Nephron (organoid): ENCODE data around the gene KRTAP15-1.
A peak's percentile ranks its signal among the peaks of the same experiment; 100 is the strongest.

Experiments
- H3K27ac Mint-ChIP-seq, 3 experiments: 2 replicates each; pipeline ENCODE4 v1.8.0; 2020; ENCODE audit warnings: mixed read lengths in 3 of 3, mild to moderate bottlenecking in 2 of 3, moderate library complexity in 1 of 3
- H3K27me3 Mint-ChIP-seq: 2 replicates; pipeline ENCODE4 v1.8.0; 2021; ENCODE audit warnings: low read depth, mild to moderate bottlenecking, moderate library complexity, mixed read lengths
- H3K36me3 Mint-ChIP-seq: 2 replicates; pipeline ENCODE4 v1.8.0; 2020; ENCODE audit warnings: low read depth, mixed read lengths
- H3K4me1 Mint-ChIP-seq: 2 replicates; pipeline ENCODE4 v1.8.0; 2020; ENCODE audit warnings: mixed read lengths
- H3K4me3 Mint-ChIP-seq, 3 experiments: 2 replicates each; pipeline ENCODE4 v1.8.0; 2020; ENCODE audit warnings: mild to moderate bottlenecking in 3 of 3, mixed read lengths in 3 of 3, moderate library complexity in 2 of 3
- H3K9me3 Mint-ChIP-seq: 2 replicates; pipeline ENCODE4 v1.8.0; 2020; ENCODE audit warnings: mixed read lengths
- TF ChIP-seq, protein P1 (sequence below), 3 experiments: fragments of 200-600 bp; sonication (generic); IDR thresholded peaks; one replicate each; pipeline ENCODE4 v1.5.0; 2021; ENCODE audit warnings: antibody characterized with exemption in 3 of 3; ENCODE audit not compliant: unreplicated experiment in 3 of 3

KRTAP15-1 gene

DNA sequence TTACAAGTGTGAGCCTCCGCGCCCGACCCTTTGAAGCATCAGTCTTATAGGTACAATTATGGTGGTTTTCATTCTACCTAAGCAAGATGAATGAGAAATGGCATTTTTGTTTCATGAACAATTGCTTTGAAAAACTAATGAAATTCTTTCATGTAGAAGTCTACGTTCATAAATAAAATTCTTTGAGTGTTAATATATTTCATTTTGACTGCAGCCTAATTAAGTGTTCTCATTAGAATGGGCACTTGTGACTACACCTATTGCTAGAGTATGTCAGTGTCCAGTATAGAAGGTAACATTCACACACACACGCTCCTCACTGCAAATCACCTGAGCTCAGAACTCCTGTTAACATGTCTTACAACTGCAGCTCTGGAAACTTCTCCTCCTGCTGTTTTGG is at the start of gene KRTAP15-1:
Gene KRTAP15-1, plus strand, starts transcription at position 301 of the 400 bp plus-strand sequence. Its CDS starts 53 bp downstream, at position 354.
- Mint-ChIP-seq H3K4me1 (no peaks in the 10 kb centered on the region), H3K27me3 (no peaks in the 10 kb centered on the region), H3K9me3 (no peaks in the 10 kb centered on the region)

GRCh38 chr21:30391492-30392025 is 48.5 kb upstream of the KRTAP15-1 start:
- H3K27me3 Mint-ChIP-seq = no peaks in the 10 kb centered on the region
- H3K4me1 Mint-ChIP-seq = no peaks in the 10 kb centered on the region
- no peak overlapping the region for H3K27ac Mint-ChIP-seq
- peaks cover 2% of the 10 kb centered on the region for H3K9me3 Mint-ChIP-seq
- H3K4me3 Mint-ChIP-seq = no peak overlapping the region
- H3K36me3 Mint-ChIP-seq = no peaks in the 10 kb centered on the region
- TF ChIP-seq, protein P1, sequence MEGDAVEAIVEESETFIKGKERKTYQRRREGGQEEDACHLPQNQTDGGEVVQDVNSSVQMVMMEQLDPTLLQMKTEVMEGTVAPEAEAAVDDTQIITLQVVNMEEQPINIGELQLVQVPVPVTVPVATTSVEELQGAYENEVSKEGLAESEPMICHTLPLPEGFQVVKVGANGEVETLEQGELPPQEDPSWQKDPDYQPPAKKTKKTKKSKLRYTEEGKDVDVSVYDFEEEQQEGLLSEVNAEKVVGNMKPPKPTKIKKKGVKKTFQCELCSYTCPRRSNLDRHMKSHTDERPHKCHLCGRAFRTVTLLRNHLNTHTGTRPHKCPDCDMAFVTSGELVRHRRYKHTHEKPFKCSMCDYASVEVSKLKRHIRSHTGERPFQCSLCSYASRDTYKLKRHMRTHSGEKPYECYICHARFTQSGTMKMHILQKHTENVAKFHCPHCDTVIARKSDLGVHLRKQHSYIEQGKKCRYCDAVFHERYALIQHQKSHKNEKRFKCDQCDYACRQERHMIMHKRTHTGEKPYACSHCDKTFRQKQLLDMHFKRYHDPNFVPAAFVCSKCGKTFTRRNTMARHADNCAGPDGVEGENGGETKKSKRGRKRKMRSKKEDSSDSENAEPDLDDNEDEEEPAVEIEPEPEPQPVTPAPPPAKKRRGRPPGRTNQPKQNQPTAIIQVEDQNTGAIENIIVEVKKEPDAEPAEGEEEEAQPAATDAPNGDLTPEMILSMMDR (IDR thresholded peaks at IDR 0.05; ENCODE audit: unreplicated experiment in 3 of 3) = no peak

More for the DNA sequence above, at the start of gene KRTAP15-1:
- H3K27ac Mint-ChIP-seq = no peak within 1 kb of the TSS
- H3K4me3 Mint-ChIP-seq = no peak within 1 kb of the TSS
- no peaks in the 10 kb centered on the region for H3K36me3 Mint-ChIP-seq
- TF ChIP-seq, protein P1 (IDR thresholded peaks at IDR 0.05; ENCODE audit: unreplicated experiment in 3 of 3) = no peak

GRCh38 chr21:30395731-30396130 is 44.3 kb upstream of the KRTAP15-1 start, which contains the start of gene KRTAP13-1:
Gene KRTAP13-1 (plus strand): TSS chr21:30396031. CDS start chr21:30396087, 56 bp downstream.
- no peaks in the 10 kb centered on the region for H3K4me1 Mint-ChIP-seq
- no peaks in the 10 kb centered on the region for H3K27me3 Mint-ChIP-seq
- H3K36me3 Mint-ChIP-seq = no peaks in the 10 kb centered on the region
- TF ChIP-seq, protein P1 (IDR thresholded peaks at IDR 0.05; ENCODE audit: unreplicated experiment in 3 of 3) = no peak
- peak within 1 kb of the TSS in 1 of 3 experiments; percentile 29 for H3K27ac Mint-ChIP-seq
- H3K4me3 Mint-ChIP-seq = no peak within 1 kb of the TSS
- peaks cover 2% of the 10 kb centered on the region for H3K9me3 Mint-ChIP-seq

DNA sequence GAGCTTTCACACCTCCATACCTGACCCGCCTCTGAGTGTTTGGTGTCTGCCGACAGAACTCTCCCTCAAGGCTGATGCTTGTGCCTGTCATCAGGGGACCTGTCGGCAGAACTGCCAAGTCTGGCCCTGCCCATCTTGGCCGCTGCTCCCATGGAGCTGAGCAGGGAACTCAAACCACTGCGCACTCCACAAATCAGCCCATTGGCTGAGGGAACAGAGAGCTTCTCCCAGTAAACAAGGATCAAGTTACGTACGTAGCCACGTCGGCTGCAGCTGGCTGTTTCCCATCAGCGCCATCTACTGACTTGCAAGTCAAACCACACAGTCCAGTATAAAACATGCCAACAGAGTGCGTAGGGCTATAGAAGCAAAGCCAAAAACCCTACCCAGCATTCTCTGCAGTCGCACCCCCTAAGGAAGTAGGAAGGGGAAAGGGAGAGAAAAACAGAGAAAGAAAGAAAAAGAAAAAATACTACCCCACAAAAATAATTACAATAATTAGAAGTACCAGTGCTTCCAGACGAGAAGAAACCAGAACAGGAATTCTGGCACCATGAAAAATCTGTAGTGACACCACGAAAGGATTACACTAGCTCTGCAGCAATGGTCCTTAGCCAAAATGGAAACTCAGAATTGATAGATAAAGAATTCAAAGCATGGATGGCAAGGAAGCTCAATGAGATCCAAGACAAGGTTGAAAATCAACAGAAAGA is 31.1 kb upstream of the KRTAP15-1 start:
- no peak overlapping the region for H3K27ac Mint-ChIP-seq
- H3K36me3 Mint-ChIP-seq = peaks cover 8% of the 10 kb centered on the region
- TF ChIP-seq, protein P1 (IDR thresholded peaks at IDR 0.05; ENCODE audit: unreplicated experiment in 3 of 3) = peak; percentile 11 to 36 (median 17)
- H3K4me1 Mint-ChIP-seq = no peaks in the 10 kb centered on the region
- peak overlapping the region; percentile 30 to 56 (median 48) for H3K4me3 Mint-ChIP-seq
- no peaks in the 10 kb centered on the region for H3K27me3 Mint-ChIP-seq
- H3K9me3 Mint-ChIP-seq = peaks cover 18% of the 10 kb centered on the region

GRCh38 chr21:30415993-30416392 is 24.1 kb upstream of the KRTAP15-1 start:
- Mint-ChIP-seq H3K9me3 (peaks cover 3% of the 10 kb centered on the region), H3K36me3 (no peaks in the 10 kb centered on the region), H3K4me3 (no peak overlapping the region), H3K27ac (no peak overlapping the region), H3K27me3 (no peaks in the 10 kb centered on the region), H3K4me1 (no peaks in the 10 kb centered on the region)
- TF ChIP-seq, protein P1 (IDR thresholded peaks at IDR 0.05; ENCODE audit: unreplicated experiment in 3 of 3) = no peak
